ENCODE results near the gene NME7.

DNA sequence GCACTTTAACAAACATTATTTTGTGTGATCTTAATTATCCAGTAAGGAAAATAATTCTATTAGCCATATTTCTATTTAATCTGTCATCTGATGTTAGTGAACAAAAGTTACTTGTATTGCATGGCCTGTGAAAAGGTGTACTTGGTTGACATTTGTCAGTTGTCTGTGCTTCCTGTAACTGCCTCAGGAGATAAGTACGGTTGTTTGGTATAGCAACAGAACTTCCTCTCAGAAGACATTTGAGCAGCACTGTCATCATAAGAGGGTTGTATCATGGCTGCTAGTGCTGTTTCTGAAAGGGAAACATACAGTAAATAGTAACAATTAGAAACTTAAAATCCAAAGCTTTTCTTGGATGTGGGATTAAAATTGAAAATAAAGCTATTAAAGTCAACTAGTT is 3.8 kb upstream of the NME7 start:
- no peak for TF ChIP-seq POLR2AphosphoS5 (IDR thresholded peaks at IDR 0.05)
- TF ChIP-seq, protein P1, sequence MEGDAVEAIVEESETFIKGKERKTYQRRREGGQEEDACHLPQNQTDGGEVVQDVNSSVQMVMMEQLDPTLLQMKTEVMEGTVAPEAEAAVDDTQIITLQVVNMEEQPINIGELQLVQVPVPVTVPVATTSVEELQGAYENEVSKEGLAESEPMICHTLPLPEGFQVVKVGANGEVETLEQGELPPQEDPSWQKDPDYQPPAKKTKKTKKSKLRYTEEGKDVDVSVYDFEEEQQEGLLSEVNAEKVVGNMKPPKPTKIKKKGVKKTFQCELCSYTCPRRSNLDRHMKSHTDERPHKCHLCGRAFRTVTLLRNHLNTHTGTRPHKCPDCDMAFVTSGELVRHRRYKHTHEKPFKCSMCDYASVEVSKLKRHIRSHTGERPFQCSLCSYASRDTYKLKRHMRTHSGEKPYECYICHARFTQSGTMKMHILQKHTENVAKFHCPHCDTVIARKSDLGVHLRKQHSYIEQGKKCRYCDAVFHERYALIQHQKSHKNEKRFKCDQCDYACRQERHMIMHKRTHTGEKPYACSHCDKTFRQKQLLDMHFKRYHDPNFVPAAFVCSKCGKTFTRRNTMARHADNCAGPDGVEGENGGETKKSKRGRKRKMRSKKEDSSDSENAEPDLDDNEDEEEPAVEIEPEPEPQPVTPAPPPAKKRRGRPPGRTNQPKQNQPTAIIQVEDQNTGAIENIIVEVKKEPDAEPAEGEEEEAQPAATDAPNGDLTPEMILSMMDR (IDR thresholded peaks at IDR 0.05) = no peak
